Measurements from ENCODE around the gene CSNK1G2. TPM values are rescaled to one million over a fixed set of nuclear protein-coding genes. Genes with fewer than 3 reads are reported as not detected.

Gene CSNK1G2
- total RNA-seq: 63.2 and 95.8 TPM in 2 replicates

GRCh38 chr19:1941146-1942077 is at the start of gene CSNK1G2:
Gene CSNK1G2 (plus strand): TSS chr19:1941172. CDS start chr19:1969773, 28,601 bp downstream.

GRCh38 chr19:1905110-1905862 is 35.7 kb upstream of the CSNK1G2 start, which contains the start of the genes ADAT3 and SCAMP4:
Gene ADAT3 (plus strand): TSS chr19:1905399. CDS start chr19:1912048, 6,649 bp downstream.
Gene SCAMP4 (plus strand): TSS chr19:1905399. CDS start chr19:1915020, 9,621 bp downstream.

GRCh38 chr19:2015608-2015950 is 74.6 kb downstream of the CSNK1G2 start, which contains the start of gene BTBD2:
Gene BTBD2 (minus strand): TSS chr19:2015714. CDS start chr19:2015703, 11 bp downstream.

Small RNAs within 50 kb of the gene (small RNA-seq; reads per million reads assigned to genes)
- not detected for gene AC007136.1

Other genes with a start within 250 kb of the CSNK1G2 start
- not detected in 2 replicates for gene ONECUT3, start 187.7 kb upstream of the CSNK1G2 start, total RNA-seq
- gene ATP8B3, start 128.9 kb upstream of the CSNK1G2 start, total RNA-seq: 1.8 and 2.0 TPM in 2 replicates
- gene REXO1, start 92.7 kb upstream of the CSNK1G2 start, total RNA-seq: 13.9 and 25.7 TPM in 2 replicates
- gene KLF16, start 77.6 kb upstream of the CSNK1G2 start, total RNA-seq: 6.6 and 11.7 TPM in 2 replicates
- 58.4 and 64.3 TPM in 2 replicates for gene ABHD17A, start 55.7 kb upstream of the CSNK1G2 start, total RNA-seq
- gene ADAT3, start 35.8 kb upstream of the CSNK1G2 start, total RNA-seq: 2.6 and 5.1 TPM in 2 replicates
- gene SCAMP4, start 35.8 kb upstream of the CSNK1G2 start, total RNA-seq: 47.8 and 48.3 TPM in 2 replicates
- gene BTBD2, start 74.5 kb downstream of the CSNK1G2 start, total RNA-seq: 74.7 and 88.6 TPM in 2 replicates
- gene MKNK2, start 110.1 kb downstream of the CSNK1G2 start, total RNA-seq: 84.5 and 103 TPM in 2 replicates
- gene MOB3A, start 155.2 kb downstream of the CSNK1G2 start, total RNA-seq: 42.3 and 79.2 TPM in 2 replicates
- gene IZUMO4, start 155.7 kb downstream of the CSNK1G2 start, total RNA-seq: 2.2 and 2.5 TPM in 2 replicates
- gene AP3D1, start 210.4 kb downstream of the CSNK1G2 start, total RNA-seq: 123 and 169 TPM in 2 replicates
- gene DOT1L, start 222.8 kb downstream of the CSNK1G2 start, total RNA-seq: 11.4 and 28.9 TPM in 2 replicates